ENCODE results near the gene SLC9A3.
A peak's percentile ranks its signal among the peaks of the same experiment; 100 is the strongest.

The SLC9A3 gene

DNA sequence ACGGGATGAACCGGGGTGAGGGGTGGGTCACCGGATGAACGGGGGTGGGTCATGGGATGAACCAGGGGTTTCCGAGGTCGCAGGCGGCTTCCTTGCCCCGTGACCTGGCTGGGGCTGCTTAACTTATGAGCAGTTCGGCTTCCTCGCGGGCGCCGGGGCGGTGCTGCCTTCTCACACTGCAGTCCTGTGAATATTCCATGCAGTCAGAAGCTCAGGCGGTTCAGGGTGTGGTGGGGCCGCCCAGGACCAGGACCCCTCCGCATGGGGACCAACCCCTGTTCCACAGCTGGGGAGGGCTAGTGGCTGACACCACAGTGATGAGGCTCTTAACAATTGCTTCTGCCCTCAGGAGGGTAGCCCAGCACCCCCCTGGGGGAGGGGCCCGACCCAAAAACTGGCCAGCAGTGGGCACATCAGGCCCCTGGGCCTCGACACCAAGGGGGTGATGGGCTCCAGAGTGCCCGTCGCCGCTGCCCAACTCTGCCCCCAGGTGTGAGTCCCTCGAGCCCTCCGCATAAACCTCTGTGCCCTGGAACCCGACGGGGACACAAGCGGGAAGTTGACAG, 30.9 kb upstream of the SLC9A3 start:
- no peak for DNase-seq (ENCODE audit: low read depth, low spot score)

DNA sequence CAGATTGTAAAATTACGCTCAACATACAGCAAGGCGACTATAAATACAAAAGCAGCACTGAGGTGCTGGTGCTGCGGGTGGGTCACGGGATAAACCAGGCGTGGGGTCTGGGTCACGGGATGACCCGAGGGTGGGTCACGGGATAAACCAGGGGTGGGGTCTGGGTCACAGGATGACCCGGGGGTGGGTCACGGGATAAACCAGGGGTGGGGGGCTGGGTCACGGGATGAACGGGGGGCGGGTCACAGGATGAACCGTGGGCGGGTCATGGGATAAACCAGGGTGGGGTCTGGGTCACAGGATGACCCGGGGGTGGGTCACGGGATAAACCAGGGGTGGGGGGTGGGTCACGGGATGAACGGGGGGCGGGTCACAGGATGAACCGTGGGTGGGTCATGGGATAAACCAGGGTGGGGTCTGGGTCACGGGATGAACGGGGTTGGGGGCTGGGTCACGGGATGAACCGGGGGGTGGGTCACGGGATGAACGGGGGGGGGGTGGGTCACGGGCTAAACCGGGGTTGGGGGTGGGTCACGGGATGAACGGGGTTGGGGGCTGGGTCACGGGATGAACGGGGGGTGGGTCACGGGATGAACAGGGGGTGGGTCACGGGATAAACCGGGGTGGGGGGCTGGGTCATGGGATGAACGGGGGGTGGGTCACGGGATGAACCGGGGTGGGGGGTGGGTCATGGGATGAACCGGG, 30.2 kb upstream of the SLC9A3 start:
- no peak for DNase-seq (ENCODE audit: low read depth, low spot score)

DNA sequence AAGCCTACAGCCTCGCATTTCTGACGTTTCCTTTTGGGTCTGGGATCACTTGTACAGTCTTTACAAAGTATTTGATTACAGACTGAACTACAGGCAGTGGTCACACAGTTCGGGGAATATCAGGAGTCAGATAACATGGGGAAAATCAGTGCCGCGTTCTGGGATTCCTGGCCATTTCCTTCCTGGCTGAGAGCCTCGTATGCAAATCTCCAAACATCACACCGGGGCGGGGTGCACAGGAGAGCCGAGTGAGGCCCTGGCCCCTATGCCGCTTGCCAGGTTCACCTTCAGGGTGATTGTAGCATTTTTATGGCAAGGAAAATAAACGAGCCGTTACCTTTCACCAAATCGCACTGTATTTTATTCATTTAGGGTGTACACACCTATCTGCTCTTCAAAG, 29.6 kb upstream of the SLC9A3 start:
- no peak for DNase-seq (ENCODE audit: low read depth, low spot score)

DNA sequence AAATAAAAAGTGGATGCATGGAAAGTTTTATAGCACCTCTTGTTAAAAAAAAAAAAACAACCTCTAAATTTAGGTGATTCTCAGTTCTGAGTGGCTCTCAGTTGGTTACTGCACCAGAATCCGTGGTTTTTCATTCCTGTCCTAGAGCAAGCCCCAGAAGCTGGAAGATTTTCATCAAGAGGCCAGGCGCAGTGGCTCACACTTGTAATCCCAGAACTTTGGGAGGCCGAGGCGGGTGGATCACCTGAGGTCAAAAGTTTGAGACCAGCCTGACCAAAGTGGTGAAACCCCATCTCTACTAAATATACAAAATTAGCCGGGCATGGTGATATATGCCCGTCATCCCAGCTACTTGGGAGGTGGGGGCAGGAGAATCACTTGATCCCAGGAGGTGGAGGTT, 27.2 kb upstream of the SLC9A3 start:
- DNase-seq (ENCODE audit: low read depth, low spot score): no peak

DNA sequence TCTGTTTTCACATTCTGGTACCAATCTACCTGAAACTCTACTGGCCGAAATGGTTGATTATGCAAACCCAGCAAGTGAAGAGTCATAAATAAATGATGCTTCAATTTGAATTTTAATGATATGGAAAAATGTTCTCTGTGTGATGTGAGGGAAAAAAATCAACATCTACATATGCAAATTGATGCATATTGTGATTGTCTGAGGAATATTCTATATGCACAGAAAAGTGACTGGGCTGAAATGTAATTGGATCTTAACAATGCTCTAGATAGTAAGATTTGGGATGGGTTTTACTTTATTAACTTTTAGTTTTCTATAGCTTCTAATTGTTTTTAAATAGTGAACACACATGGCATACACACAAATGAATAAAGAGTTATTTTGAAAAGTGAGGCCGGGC, 25.0 kb upstream of the SLC9A3 start:
- no peak for DNase-seq (ENCODE audit: low read depth, low spot score)

DNA sequence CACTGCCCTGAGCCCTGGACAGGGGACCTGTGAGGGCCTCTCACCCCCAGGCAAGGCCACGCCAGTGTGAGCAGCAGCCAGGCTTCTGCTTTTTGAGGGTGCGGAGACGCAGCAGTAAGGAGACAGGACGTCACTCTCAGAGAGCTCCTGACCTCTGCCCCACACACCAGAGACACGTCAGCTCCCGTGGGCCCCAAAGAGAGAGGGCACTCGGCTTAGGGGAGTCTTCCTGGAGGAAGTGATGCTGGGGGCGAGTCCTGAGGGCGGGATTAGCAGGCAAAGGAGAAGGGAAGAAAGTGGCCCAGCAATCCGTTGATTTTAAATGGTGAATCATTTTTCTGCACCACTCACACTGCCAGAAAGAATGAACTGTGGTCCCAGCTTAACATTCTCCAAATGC, 24.0 kb upstream of the SLC9A3 start:
- peak; percentile 42 for DNase-seq (ENCODE audit: low read depth, low spot score)

DNA sequence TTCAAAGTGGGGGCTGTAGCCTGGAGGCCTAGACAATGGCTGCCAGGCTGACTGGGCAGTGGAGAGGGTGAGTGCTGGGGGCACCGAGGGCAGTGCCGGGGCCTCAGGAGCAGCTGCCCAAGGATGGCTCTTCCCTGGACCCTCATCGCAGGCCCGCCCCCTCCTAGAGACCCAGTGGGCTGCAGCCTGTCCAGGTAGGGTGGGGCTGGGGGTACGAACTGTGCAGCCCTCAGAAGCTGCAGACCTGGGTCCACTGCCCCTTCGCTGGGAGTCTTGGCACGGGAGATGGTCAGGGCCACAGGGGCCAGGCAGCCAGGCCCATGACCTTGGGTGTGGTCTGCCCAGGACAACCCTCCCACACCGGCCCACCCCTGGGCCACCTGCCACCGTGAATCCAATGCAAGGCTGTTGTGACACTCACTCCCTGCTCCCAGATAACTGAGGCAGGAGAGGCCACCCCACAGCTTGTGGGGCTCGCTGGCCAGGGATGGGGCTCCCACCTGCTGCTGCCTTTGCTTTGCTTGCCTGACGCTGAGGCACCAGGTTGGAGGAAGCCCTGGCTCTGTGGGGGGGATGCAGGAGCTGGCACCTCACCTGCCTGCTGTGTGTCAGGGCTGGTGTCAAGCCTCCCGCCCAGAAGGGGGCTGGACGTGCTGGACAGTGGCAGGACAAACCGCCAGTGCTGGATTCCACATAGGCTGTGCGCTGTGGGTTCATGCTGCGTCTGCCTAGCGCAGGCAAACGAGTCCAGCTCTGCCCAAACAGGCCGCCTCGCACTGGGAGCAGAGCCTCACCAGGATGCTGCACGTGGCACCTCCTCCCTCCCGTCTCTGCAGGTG, 23.1 kb upstream of the SLC9A3 start:
- DNase-seq (ENCODE audit: low read depth, low spot score): no peak

DNA sequence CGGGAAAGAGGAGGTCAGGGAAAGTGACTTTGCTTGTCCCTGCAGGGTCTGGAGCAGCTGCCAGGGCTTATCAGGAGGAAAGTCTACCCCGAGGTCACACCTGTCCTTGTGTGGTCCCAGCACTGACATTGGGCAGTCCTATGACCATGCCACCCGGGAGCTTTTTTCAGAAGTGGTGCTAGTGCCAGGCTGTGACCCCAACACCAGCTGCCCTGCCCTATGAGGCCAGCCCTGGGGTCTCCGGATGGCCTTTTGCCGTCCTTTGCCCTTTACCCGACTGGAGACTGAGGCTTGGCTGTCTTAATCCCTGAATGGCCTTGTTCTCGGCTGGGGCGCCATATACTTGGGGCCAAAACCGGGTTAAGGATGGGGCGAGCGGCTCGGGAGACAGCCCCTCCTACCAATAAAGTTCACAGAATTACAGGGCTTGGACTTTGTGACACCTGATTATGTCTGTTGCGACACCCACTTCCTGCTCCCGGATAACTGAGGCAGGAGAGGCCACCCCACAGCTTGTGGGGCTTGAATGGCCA, 22.2 kb upstream of the SLC9A3 start:
- DNase-seq (ENCODE audit: low read depth, low spot score): no peak

DNA sequence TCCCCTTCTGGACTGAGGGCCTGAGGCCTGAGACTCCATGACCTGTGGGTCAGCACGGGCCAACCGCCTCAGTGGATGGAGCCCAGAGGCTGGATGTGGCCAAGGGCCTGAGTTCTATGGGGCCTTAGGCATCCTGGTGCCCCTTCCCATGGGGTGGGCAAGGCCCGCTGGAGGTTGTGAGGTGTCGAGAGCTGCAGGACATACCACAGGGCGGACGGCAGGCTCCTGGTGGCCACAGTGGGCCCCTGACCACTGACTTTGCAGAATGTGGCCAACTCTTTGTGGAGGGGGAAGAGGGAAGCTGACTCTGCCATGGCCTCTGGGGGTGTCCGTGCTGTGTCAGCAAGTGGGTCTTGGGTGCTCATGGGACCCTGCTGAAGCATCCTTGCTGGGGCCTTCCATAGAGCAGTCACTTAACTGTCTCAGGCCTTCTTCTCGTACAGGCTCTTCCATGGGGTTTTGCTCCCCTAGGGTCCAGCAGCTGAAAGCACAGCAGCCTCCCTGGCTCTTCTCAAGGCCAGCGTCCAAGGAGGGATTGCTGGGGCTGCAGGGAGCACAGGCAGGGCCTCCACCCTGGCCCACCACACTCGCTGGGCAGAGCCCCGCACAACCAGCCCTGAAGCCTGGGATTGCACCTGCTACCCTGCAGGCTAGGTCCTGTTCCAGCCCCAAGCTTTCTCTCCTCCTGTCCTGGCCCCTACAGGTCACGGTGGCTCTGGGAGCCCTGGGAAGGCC, 21.6 kb upstream of the SLC9A3 start:
- DNase-seq (ENCODE audit: low read depth, low spot score): no peak

DNA sequence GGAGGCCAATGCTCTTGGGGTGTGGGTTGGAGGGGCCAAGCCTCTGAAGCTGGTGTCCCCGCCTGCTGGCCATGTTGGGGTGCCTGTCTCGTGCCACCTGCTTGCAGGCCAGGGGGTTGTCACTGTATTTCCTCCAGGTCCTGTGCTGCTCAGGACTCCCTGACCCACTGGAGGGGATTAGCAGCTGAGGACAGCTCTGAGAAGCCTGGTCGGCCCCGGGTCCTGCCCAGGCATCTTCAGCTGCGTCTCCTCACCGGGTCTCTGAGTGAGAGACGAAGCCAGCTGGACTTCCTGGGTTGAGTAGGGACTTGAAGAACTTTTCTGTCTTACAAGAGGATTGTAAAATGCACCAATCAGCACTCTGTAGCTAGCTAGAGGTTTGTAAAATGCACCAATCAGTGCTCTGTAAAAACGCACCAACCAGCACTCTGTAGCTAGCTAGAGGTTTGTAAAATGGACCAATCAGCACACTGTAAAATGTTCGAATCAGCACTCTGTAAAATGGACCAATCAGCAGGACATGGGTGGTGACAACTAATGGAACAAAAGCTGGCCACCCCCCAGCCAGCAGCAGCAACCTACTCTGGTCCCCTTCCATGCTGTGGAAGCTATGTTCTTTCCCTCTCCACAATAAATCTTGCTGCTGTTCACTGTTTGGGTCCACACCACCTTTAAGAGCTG, 20.6 kb upstream of the SLC9A3 start:
- DNase-seq (ENCODE audit: low read depth, low spot score): no peak

DNA sequence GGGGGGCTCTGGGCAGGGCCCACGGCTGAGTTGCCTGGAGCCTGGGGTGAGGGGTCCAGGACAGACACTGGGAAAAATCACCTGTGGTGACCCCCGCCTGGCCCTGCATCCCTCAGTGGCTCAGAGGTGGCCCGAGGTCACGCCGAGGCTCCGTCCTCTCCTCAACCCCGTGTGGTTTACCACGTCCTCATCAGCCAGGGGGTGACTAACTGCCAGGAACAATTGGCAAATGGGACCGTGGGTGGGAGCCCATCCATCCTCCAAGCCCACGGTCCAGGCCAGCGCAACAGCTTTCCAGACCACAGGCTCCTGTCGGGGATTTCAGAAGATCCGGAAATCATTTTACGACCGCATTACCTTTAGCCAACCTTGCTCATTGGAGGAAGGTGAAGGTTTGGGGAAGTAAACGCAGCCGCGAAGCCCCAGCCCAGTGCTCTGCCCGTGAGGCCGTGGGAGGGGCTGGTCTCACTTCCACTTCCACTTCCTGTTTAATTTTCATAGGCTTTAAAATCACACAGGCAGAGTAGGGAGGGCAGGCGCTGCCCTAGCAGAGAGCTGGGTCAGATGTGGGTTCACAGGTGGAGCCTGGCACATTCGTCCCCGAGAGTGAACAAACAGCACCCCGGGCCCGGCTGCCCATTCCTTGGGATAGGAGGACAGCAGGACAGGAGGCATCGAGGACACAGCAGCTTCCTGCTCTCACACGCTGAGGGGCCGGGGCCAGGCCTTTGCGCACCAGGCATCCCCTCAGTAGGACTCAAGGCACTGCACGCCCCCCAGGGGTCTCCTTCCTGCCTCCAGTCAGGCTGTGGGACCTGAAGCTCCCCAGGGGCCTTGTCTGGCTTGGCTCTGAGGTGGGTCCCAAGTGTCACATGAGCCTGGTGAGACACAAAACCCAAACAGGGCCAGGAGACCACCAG, 19.8 kb upstream of the SLC9A3 start:
- no peak for DNase-seq (ENCODE audit: low read depth, low spot score)

DNA sequence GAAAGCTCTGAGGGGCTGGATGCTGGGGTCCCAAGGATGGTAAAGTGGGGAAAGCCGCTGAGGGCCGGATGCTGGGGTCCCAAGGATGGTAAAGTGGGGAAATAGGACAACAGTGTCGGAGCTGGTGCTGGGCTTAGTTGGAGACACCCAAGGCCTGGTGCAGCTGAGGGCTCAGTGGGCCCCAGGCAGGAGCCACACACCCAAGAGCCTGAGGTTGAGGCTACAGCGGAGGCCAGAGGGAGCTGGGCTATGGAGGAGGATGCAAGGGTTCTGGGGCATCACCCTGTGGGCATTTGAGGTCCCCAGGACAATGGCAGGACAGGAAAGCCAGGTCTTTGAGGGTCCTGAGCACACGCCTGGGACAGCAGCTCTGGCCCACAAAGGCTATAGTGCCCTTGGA, 19.1 kb upstream of the SLC9A3 start:
- DNase-seq (ENCODE audit: low read depth, low spot score): no peak

DNA sequence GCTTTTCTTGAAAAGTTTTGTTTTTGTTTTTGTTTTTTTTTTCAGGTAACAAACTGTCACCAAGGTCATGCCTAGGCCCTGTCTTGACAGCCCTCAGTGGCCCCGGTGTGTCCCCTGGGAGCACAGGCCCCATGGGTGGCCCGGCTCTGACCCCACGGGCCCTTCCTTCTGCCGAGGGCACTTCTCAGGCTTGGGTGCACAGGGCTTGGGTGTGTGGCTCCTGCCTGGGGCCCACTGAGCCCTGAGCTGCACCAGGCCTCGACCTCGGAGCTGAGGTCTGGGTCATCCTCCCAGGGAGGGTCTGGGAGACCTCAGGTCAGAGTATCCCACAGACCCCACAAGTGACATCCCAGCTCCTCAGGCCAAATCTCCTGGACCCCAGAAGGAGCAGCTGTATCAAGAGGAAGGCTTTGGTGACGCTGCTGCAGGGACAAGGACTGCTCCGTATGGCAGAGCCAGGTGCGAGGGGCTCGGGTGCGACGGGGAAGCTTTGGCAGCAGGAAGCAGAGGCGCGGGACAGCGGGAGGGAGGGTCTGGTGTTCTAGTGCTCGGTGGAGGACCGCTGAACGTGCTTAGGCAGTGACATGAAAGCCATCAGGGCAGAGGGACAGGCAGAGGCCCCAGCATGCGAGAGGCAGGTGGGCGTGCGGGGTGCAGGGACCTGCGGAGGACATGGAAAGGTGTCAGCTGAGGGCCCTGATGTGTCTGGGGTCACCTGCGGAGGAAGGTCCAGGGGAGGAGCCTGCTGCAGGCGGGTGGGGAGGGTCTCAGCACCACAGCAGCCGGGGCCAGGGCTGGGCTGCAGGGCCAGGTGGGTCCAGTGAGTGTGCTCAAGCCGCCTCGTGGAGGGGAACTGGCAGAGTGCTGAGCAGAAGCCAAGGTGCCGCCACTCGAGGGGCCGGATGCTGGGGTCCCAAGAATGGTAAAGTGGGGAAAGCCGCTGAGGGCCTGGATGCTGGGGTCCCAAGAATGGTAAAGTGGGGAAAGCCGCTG, 18.4 kb upstream of the SLC9A3 start:
- no peak for DNase-seq (ENCODE audit: low read depth, low spot score)

DNA sequence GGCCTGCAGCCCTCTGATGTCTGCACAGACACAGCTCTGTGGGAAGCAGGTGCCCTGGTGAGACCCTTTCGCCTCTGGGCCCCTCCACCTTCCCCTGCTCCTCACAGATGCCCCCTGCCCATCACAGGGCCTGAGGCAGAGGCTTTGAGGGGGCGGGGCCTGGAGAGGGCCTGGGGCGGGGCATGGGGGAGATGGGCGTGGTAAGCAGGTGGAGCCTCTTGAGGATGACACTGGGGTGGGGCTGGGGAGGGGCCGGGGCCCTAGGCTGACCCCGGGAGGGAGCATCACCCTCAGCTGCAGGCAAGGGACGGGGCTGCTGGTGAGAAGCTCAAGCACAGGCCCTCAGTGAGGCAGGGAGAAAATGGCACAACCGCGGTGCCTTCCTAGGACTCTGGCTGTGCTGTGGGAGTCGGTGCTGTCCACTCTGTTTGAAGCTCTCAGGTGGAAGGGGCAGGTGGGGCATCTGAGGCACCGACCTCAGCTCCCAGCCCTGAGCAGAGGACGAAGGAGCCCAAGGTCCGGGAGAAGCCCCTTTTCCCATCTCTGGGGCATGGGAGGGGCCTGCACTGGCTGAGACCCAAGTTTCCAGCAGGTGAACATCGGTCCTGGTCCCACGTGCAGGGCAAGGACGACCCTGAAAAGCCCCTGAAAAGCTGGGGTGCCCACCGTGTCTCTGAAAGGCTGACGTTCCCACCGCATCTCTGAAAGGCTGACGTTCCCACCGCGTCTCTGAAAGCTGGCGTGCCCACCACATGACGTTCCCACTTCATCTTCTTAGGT, 17.5 kb upstream of the SLC9A3 start:
- DNase-seq (ENCODE audit: low read depth, low spot score): no peak

DNA sequence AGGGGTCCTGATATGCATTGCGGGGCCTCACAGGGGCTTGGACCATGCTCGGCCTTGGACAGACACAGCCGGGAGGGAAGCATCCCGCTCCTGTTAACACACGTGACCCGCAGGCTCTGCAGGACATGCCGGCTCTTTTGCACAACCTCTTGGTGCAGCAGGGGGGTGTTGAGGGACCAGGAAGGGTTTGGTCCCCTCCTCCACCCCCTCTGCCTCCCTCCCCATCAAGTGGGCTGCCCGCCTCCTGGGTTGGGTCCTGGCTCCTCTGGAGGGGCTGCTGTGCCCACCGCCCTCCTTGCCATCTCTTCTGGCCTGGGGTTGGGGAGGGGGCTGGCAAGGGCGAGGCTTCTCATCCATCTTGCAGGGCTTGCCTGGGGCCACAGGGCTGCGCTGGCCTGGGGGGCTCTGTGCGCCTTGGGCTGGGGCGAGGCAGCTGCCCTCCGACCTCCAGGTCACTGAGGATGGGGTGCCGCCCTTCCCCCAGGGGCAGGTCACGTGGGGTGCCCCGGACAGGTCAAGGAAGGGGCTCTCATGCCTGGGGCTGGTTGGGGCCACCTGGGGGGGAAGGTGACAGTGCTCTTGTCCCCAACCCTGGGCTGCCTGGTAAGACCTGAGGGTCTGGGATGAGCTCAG, 16.8 kb upstream of the SLC9A3 start:
- no peak for DNase-seq (ENCODE audit: low read depth, low spot score)

DNA sequence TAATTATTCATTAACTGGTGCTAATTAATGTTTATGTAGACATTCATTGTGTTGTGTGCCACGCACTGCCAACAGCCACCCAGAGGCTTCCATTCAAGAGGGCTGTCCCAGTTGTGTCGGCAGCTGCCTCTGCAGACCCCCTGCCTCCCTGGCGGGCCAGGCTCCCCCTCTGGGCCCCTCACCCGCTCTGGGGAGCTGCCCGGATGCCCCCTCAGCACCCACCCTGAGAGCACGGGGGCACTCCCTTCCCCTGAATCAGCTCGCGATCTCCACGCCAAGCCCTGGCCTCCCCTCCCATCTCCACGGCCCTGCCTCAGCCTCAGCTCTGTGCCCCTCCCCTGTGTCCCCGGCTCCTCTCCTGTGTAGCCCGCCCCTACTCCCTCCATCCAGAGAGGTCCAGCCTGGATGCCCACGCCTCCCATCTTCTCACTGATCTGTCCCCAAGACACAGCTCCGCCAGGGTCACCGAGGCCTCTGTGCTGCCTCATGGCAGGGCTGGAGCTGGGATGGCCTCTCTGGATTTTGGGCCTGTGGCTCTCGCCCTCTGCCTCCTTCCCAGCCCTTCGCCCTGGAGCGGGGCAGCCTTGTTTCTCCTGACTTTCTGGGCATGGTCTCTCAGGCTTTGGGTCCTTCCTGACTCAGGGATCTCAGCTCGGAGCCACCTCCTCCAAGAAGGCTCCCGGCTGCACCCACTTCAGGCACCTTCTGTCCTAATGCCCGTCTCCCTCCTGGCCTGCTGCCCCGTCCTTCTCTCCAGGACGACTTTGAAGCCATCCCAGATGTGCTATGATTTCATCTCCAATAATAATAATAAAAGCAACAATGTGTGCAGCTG, 16.0 kb upstream of the SLC9A3 start:
- no peak for DNase-seq (ENCODE audit: low read depth, low spot score)

Measured in astrocyte of the hippocampus (primary cell).